ENCODE data around the gene AKTIP. TPM values are rescaled to one million over a fixed set of nuclear protein-coding genes. Genes with fewer than 3 reads are reported as not detected.

Gene AKTIP
- 17.5 to 34.8 TPM (median 25.0 TPM) in 5 replicates for total RNA-seq (2022; extraction: Qiagen RNA extraction; ENCODE audit: low read depth)

GRCh38 chr16:53502331-53503269, at the start of gene AKTIP:
AKTIP (minus strand) TSS chr16:53503209; CDS start chr16:53500259, 2,950 bp downstream.

Other genes with a start within 250 kb of the AKTIP start
- 7.8 to 15.1 TPM (median 13.6 TPM) in 5 replicates for gene RBL2, start 68.7 kb downstream of the AKTIP start, total RNA-seq (2022; extraction: Qiagen RNA extraction; ENCODE audit: low read depth)
- 8.5 to 11.4 TPM (median 10.0 TPM) in 5 replicates for gene RPGRIP1L, start 200.7 kb upstream of the AKTIP start, total RNA-seq (2022; extraction: Qiagen RNA extraction; ENCODE audit: low read depth)
- 23.7 to 35.8 TPM (median 31.0 TPM) in 5 replicates for gene FTO, start 200.9 kb upstream of the AKTIP start, total RNA-seq (2022; extraction: Qiagen RNA extraction; ENCODE audit: low read depth)

All from A549 treated with ZK216348 at 1 μM for 4 hours (cell line).